Lower lobe of right lung (tissue), 2 donors: ENCODE results near the gene TMEM54. TPM values are rescaled to one million over a fixed set of nuclear protein-coding genes. Genes with fewer than 3 reads are reported as not detected.

Experiments used
- ATAC-seq, 2 donors: fragments of 200-7000 bp; cut with Tn5 transposase; one replicate each; pipeline ENCODE4 v1.9.1; 2020 to 2022; ENCODE audit warnings: mild to moderate bottlenecking in 2 of 2, moderate library complexity in 2 of 2
- DNase-seq: peaks from one replicate; pipeline ENCODE4 v3.0.0-alpha.2; 2020
- H3K27ac ChIP-seq: fragments of 200-600 bp; one replicate; pipeline ENCODE4 v1.8.0; 2022
- H3K27me3 ChIP-seq: fragments of 200-600 bp; one replicate; pipeline ENCODE4 v1.8.0; 2022; ENCODE audit warnings: low read depth
- H3K36me3 ChIP-seq: fragments of 200-600 bp; one replicate; pipeline ENCODE4 v1.8.0; 2022; ENCODE audit warnings: mild to moderate bottlenecking
- H3K4me1 ChIP-seq: fragments of 200-600 bp; one replicate; pipeline ENCODE4 v1.8.0; 2022
- H3K4me3 ChIP-seq: fragments of 200-600 bp; one replicate; pipeline ENCODE4 v1.8.0; 2022; ENCODE audit warnings: mild to moderate bottlenecking
- H3K9me3 ChIP-seq: fragments of 200-600 bp; one replicate; pipeline ENCODE4 v1.8.0; 2022
- intact Hi-C: fragments of 100-400 bp; cut with DNase I; formaldehyde crosslinking; loops from one replicate; pipeline ENCODE4 v1.11.0; 2022
- total RNA-seq: library from RNA; stranded (reverse); fragmentation: NEBNext Ultra II Directional; extraction: Animal tissue kit (Norgen Biotek cat#: 25700); gene quantifications from one replicate; pipeline ENCODE4 v1.2.1, GENCODE V29; 2021
- TF ChIP-seq, protein P1 (sequence below): fragments of 200-600 bp; IDR thresholded peaks from one replicate; pipeline ENCODE4 v1.8.0; 2022; ENCODE audit warnings: antibody characterized with exemption, mild to moderate bottlenecking
- donor health status: DM: no; HTN: yes; CAD: no; lungs with severe emphysema.

Gene TMEM54
- total RNA-seq, 1 donor from 2014 or later = 44.0 TPM

DNA sequence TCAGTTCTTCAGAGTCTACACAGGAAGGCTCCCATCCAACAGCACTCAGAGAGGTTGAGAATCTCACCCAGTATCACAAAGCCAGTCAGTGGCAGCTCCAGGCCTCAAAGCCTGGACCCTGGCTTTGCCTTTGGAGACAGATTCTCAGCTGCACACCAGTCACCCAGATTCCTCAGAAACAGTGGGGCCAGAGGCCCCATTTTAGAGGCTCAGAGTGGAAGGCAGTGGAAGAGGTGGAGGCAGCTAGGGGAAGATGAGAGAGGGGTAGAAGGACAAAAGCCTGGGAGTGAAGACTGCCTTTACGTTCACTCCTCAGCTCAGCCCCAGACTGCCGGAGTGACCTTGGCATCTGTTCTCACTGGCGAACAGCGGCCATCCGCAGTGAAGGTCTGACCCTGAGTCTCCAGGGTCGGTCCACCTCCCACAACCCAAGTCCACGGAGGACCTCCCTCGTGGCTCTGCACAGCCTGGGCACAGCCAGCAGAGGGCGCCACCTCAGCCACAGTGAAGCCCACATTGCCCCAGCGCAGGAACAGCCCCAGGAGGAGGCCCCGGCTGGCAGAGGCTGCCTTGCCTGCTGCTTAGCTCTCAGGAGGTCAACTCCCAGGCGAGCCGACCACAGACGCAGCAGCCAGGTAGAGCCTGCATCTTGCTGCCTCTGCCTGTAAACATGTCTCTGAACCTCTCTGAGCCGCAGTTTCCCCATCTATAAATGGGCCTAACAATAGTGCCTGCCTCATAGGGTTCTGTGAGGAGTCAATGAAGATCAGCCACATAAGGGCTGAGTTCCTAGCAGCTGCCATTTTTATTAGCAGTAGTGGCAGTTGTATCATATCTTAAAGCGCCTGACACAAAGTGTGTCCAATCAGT is 24.6 kb downstream of the TMEM54 start:
- TF ChIP-seq, protein P1, sequence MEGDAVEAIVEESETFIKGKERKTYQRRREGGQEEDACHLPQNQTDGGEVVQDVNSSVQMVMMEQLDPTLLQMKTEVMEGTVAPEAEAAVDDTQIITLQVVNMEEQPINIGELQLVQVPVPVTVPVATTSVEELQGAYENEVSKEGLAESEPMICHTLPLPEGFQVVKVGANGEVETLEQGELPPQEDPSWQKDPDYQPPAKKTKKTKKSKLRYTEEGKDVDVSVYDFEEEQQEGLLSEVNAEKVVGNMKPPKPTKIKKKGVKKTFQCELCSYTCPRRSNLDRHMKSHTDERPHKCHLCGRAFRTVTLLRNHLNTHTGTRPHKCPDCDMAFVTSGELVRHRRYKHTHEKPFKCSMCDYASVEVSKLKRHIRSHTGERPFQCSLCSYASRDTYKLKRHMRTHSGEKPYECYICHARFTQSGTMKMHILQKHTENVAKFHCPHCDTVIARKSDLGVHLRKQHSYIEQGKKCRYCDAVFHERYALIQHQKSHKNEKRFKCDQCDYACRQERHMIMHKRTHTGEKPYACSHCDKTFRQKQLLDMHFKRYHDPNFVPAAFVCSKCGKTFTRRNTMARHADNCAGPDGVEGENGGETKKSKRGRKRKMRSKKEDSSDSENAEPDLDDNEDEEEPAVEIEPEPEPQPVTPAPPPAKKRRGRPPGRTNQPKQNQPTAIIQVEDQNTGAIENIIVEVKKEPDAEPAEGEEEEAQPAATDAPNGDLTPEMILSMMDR = peak; percentile 96
- Histone ChIP-seq H3K4me1 (peaks cover 10% of the 10 kb centered on the region), H3K27ac (no peak overlapping the region), H3K4me3 (no peak overlapping the region), H3K9me3 (no peaks in the 10 kb centered on the region), H3K36me3 (no peaks in the 10 kb centered on the region), H3K27me3 (peaks cover 34% of the 10 kb centered on the region)
- ATAC-seq = peak; percentile 83 to 89
- peak; percentile 84 for DNase-seq
- intact Hi-C loops = no loop called here

GRCh38 chr1:32874860-32875752 is 26.1 kb downstream of the TMEM54 start:
- DNase-seq (no peak), ATAC-seq (no peak)
- Histone ChIP-seq H3K4me3 (no peak overlapping the region), H3K36me3 (no peaks in the 10 kb centered on the region), H3K4me1 (peaks cover 19% of the 10 kb centered on the region), H3K9me3 (no peaks in the 10 kb centered on the region), H3K27me3 (peaks cover 43% of the 10 kb centered on the region), H3K27ac (no peak overlapping the region)
- intact Hi-C loops = no loop called here
- TF ChIP-seq, protein P1 = no peak

DNA sequence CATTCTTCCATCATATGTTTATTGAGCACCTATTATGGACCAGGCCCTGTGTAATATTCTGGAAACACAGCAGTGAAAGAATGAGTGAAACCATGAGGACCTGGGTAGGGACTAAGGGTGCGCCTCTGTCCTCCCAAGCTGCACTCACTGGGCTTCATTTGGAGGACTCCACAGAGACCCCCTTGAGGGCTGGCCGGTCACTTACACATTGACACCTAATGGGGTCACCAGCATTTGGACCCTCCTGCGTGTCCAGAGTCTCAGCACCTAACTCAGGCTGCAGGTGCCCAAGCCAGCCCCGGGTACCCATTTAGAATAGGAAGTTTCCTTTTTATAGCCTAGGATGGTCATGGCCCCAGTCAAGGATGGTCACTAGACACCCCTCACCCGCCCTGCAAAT is 27.7 kb downstream of the TMEM54 start:
- H3K4me3 ChIP-seq = no peak overlapping the region
- peaks cover 23% of the 10 kb centered on the region for H3K4me1 ChIP-seq
- H3K27ac ChIP-seq = no peak overlapping the region
- TF ChIP-seq, protein P1 = no peak
- peaks cover 50% of the 10 kb centered on the region for H3K27me3 ChIP-seq
- intact Hi-C loops = no loop called here
- ATAC-seq = no peak
- H3K9me3 ChIP-seq = no peaks in the 10 kb centered on the region
- no peak for DNase-seq
- no peaks in the 10 kb centered on the region for H3K36me3 ChIP-seq

DNA sequence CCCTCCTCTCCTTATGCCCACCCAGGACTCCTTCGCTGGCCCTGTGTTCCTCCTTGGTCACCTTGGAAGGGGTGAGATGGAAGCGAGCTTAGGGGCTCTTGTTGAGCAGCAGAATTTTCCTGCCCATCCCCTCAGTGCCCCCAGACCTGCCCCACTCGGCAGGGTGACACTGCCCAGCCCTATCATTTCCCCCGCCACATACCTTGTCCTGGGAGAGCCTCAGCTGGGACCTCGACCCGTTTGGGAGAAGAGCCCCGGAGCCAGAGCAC is 29.1 kb downstream of the TMEM54 start:
- Histone ChIP-seq H3K4me1 (peaks cover 23% of the 10 kb centered on the region), H3K9me3 (no peaks in the 10 kb centered on the region), H3K27ac (no peak overlapping the region), H3K4me3 (no peak overlapping the region), H3K36me3 (no peaks in the 10 kb centered on the region), H3K27me3 (peaks cover 44% of the 10 kb centered on the region)
- ATAC-seq (no peak), DNase-seq (no peak)
- intact Hi-C loops = no loop called here
- TF ChIP-seq, protein P1 = no peak

DNA sequence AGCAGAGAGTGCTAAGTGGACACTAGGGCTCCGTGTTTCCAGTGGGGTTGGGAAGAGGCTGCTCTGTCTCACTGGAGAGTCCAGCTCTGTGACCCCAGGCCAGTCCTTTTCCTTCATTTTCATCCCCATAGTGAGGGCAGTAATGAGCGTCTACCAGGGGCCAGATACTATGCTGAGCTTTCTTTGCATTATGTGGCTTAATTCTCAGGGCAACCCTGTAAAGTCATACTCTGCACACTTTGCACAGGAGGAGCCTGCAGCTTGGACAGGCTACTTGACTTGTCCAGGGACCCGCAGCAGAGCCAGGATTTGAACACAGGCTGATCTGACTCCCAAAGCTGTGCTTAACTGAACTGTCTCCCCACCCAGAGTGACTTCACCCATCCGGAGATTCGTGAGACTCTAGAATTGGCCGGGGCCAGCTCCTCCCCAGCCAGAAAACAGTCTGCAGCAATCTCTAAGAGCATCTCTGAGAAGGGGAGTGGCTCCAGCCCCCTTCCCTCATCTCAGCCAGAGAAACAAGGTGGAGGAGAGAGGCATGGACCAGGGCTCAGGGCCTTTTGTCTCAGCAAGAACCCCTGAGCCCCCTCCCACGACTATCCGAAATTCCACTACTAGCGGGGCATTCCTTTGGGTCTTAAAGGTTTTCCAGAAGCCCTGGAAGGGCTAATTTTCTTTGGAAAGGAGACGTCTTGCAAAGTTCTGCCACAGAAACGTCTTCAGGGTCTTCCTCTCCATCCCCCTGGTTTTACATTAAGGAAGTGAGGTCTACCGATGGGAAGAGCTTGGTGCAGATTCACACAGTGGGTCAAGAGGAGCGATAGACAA is 29.6 kb downstream of the TMEM54 start:
- DNase-seq (no peak), ATAC-seq (no peak)

More for the DNA sequence above, 29.6 kb downstream of the TMEM54 start:
- TF ChIP-seq, protein P1 = no peak
- no peaks in the 10 kb centered on the region for H3K9me3 ChIP-seq
- H3K36me3 ChIP-seq = no peaks in the 10 kb centered on the region
- peak overlapping the region; percentile 43 for H3K4me3 ChIP-seq
- intact Hi-C loops = no loop called here
- H3K27ac ChIP-seq = no peak overlapping the region
- H3K4me1 ChIP-seq = peaks cover 21% of the 10 kb centered on the region
- H3K27me3 ChIP-seq = peaks cover 38% of the 10 kb centered on the region
